GM21619 (cell line): ENCODE results near the gene NME3.

ENCODE experiments used
- ATAC-seq: cut with Tn5 transposase; IDR thresholded peaks from one replicate; pipeline ENCODE4 v1.9.1; 2021; ENCODE audit not compliant: unreplicated experiment

Gene NME3

DNA sequence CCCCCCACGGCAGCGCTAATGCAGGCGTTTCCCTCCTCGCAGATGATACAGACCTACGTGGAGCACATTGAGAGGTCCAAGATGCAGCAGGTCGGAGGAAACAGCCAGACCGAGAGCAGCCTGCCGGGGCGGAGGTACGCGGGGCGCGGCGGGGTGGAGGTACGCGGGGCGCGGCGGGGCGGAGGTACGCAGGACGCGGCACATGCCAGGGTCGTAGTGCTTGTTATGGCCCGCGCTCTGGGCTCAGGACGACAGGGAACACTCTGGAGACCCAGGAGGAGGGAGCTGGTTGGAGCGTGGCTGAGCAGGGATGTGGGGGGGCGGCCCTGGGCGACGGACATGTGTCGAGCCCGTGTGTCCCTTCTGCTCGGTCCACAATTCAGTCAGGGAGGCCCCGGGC is 41.9 kb downstream of the NME3 start:
- no peak for ATAC-seq

DNA sequence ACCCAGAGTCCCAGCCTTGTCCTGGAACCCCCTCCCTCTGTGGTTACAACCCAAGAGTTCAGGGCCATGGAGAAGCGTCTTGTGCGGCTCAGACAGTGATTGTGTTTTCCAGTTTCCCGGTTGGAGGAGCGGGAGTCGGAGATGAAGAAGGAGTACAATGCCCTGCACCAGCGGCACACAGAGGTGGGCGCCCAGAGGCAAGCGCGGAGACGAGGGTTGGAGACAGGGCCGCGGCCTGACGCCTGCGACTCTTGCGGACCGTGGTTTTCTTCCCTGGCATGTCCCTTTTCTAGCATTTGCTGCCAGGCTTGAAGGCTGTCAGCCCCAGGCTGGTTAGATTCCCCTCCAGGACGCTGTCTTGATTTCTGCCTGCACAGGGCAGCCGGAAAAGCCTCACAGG is 42.3 kb downstream of the NME3 start:
- ATAC-seq: no peak

DNA sequence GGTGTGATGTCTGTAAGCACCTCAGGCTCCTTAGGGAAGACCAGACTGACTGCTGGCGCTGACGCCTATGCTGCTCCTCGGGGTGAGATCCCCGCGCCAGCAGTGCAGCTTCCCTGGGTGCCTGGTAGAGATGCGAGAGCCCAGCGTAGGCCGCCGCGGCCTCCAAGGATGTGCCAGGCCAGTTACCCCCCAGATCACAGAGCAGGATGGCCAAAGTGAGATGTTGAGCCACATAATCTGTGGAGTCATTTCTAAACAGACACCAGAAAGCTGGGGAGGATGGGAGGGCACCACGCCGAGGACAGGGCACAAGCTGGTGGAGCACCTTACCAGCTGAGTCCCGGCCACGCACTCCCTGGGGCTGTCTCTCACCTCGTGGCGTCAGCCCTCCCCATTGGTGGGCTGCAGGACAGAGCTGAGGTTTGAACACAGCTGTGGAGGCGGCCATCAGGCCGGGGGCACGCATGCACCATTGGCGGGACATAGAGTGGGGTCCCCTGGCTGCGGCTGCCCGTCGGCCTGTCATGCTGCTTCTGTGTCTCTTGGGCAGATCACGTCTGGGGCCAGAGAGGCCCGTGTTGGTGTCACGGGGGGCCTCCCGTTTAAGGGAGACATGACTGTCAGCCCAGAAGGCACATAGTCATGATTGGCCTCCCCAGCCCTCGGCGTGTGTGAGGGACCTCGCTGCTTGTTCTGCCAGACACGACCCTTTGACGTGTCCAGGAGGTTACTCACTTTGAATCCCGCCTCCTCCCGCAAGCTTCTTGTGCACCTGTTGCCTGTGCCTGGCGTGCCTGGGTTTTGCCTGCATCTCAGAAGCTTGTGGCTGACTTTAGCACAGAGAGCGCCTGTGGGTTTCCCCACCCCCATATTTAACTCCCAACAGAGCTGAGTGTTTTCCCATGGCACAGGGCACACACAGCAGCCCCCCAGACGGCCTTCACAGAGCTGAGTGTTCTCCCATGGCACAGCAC is 43.4 kb downstream of the NME3 start:
- no peak for ATAC-seq

DNA sequence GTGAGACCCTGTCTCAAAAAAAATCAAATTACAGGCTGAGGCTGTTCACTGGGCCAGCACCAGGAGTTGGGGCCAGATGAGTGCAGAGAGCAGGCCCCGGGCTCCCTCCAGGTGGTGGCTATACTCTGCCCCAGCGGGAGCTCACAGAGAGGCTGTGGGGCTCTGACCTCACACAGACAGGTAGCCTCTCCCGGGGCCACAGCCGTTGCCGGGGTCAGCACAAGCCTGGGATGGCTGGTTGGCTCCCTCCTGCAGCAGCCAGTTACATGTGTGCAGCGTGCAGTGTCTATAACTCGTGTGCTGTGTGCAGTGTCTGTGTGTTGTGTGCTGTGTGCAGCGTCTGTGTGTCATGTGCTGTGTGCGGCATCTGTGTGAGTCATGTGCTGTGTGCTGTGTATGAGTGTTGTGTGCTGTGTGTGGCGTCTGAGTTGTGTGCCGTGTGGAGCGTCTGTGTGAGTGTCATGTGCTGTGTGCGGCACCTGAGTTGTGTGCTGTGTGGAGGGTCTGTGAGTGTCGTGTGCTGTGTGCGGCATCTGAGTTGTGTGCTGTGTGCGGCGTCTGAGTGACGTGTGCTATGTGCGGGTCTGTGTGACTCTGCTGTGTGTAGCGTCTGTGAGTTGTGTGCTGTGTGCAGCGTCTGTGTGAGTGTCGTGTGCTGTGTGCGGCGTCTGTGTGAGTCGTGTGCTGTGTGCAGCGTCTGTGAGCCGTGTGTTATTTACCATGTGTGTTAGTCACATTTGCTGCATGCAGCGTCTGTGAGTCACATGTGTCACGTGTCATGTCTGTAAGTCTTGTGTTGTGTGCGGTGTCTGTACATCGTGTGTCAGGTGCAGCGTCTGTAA is 44.5 kb downstream of the NME3 start:
- ATAC-seq: no peak

DNA sequence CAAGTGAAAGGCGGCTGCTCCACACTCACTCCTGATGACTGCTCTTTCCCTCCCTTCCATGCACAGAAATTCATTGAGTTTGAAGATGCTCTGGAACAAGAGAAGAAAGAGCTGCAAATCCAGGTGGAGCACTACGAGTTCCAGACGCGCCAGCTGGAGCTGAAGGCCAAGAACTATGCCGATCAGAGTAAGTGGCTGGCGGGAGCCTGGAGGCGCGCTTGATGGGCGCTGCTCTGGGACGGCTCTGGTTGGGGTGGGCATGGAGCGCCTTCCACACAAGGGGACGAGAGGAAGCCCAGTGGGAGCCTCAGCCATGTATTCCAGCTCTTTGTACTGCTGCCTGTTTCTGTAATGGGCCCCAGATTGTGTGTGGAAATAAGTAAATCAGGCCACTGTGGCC is 46.9 kb downstream of the NME3 start:
- no peak for ATAC-seq

DNA sequence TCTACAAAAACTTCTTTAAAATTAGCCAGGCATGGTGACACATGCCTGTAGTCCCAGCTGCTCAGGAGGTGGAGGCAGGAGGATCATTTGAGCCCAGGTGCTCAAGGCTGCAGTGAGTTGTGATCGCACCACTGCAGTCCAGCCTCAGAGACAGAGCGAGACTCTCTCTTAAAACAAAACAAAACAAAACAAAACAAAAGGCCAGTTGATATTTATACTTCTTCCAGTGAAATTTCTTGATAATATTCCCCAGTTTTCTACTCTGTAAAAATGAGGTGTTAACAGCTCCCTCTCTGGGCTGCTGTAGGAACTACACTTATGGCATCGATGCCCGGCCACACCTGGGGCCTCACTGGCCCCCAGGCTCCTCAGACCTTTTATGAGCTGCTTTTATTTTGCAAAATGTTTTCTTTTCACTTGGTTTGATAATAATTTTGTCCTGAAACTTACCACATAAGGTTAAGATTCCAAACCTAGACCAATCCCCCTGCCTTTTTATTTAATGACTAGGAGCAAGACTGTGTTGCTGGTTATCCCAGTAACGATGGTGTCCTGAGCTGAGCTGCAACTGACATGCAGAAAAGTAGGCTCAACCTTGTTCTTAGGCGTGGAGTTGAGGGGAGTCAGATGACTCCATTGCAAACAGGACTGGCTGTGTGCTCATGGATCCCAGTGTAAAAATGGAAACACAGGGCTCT is 47.7 kb downstream of the NME3 start:
- ATAC-seq: no peak

DNA sequence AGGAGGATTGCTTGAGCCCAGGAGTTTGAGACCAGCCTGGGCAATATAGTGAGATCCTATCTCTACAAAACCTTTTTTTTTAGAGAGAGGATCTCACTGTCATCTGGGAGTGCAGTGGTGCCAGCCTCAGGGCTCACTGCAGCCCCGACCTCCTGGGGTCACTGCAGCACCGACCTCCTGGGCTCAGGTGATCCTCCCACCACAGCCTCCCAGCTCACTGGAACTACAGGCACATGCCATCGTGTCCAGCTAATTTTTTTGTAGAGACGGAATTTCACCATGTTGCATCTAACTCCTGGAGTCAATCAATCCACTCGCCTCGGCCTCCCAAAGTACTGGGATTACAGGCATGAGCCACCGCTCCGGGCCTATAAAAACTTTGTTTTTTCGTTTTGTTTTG is 50.0 kb downstream of the NME3 start:
- no peak for ATAC-seq
